ENCODE results near the gene FLCN. TPM values are rescaled to one million over a fixed set of nuclear protein-coding genes. Genes with fewer than 3 reads are reported as not detected.
"Not testable (repeated sequence)": the region's sequence is repeated elsewhere in the genome, so short reads cannot be mapped to it uniquely, and the experiment has no call there.

Gene FLCN
- total RNA-seq, 1 donor from 2014 or later = 106 TPM

GRCh38 chr17:17256316-17256715 lies 19.3 kb upstream of the FLCN start:
- intact Hi-C loops (cut with DNase I) = no loop called here
- Histone ChIP-seq H3K4me3 (no peak overlapping the region), H3K27me3 (no peaks in the 10 kb centered on the region), H3K4me1 (no peaks in the 10 kb centered on the region), H3K27ac (no peak overlapping the region), H3K9me3 (no peaks in the 10 kb centered on the region), H3K36me3 (peaks cover 100% of the 10 kb centered on the region)
- DNase-seq (no peak), ATAC-seq (no peak)
- TF ChIP-seq CTCF (IDR thresholded peaks at IDR 0.05) = no peak

- DNase-seq; ATAC-seq; H3K27me3 ChIP-seq; intact Hi-C loops (cut with DNase I); H3K27ac ChIP-seq; H3K4me1 ChIP-seq; H3K9me3 ChIP-seq; H3K4me3 ChIP-seq: not testable (repeated sequence)
- peaks cover 100% of the 10 kb centered on the region for H3K36me3 ChIP-seq
Observed at GRCh38 chr17:17255689-17256088, 18.7 kb upstream of the FLCN start.

- peak; percentile 78 for ATAC-seq
- Histone ChIP-seq H3K9me3 (no peaks in the 10 kb centered on the region), H3K4me3 (no peak overlapping the region), H3K27me3 (no peaks in the 10 kb centered on the region), H3K27ac (no peak overlapping the region), H3K36me3 (peaks cover 100% of the 10 kb centered on the region), H3K4me1 (no peaks in the 10 kb centered on the region)
- no peak for TF ChIP-seq CTCF (IDR thresholded peaks at IDR 0.05)
- no peak for DNase-seq
- intact Hi-C loops (cut with DNase I) = no loop called here
Observed at GRCh38 chr17:17254036-17254435, 17.1 kb upstream of the FLCN start.

GRCh38 chr17:17253406-17253805 lies 16.4 kb upstream of the FLCN start:
- H3K9me3 ChIP-seq = no peaks in the 10 kb centered on the region
- no peak overlapping the region for H3K27ac ChIP-seq
- no peak for TF ChIP-seq CTCF (IDR thresholded peaks at IDR 0.05)
- no peaks in the 10 kb centered on the region for H3K27me3 ChIP-seq
- intact Hi-C loops (cut with DNase I) = no loop called here
- no peaks in the 10 kb centered on the region for H3K4me1 ChIP-seq
- no peak overlapping the region for H3K4me3 ChIP-seq
- H3K36me3 ChIP-seq = peaks cover 100% of the 10 kb centered on the region
- no peak for DNase-seq
- peak; percentile 78 for ATAC-seq

GRCh38 chr17:17252149-17252661 lies 15.2 kb upstream of the FLCN start:
- H3K4me1 ChIP-seq = no peaks in the 10 kb centered on the region
- H3K36me3 ChIP-seq = peaks cover 98% of the 10 kb centered on the region
- no peaks in the 10 kb centered on the region for H3K9me3 ChIP-seq
- DNase-seq (no peak), ATAC-seq (no peak)
- no peak overlapping the region for H3K27ac ChIP-seq
- intact Hi-C loops (cut with DNase I) = no loop called here
- H3K27me3 ChIP-seq = no peaks in the 10 kb centered on the region
- TF ChIP-seq CTCF (IDR thresholded peaks at IDR 0.05) = no peak
- no peak overlapping the region for H3K4me3 ChIP-seq

GRCh38 chr17:17246879-17247278 lies 9.9 kb upstream of the FLCN start:
- no peak for ATAC-seq
- Histone ChIP-seq H3K4me3 (no peak overlapping the region), H3K4me1 (no peaks in the 10 kb centered on the region), H3K27me3 (no peaks in the 10 kb centered on the region), H3K36me3 (peaks cover 64% of the 10 kb centered on the region), H3K27ac (no peak overlapping the region), H3K9me3 (no peaks in the 10 kb centered on the region)
- intact Hi-C loops (cut with DNase I) = no loop called here
- DNase-seq = no peak
- TF ChIP-seq CTCF (IDR thresholded peaks at IDR 0.05) = no peak
